MCF 10A (cell line): ENCODE measurements around the gene HSD17B2. TPM values are rescaled to one million over a fixed set of nuclear protein-coding genes. Genes with fewer than 3 reads are reported as not detected.

Experiments
- BruUV-seq: library from RNA; stranded (reverse); fragments of 400-500 nt; replicated peaks from 2 replicates; lab custom pipeline; 2021; lab: Mats Ljungman, UMichigan
- CTCF ChIA-PET: fragments of 300-600 bp; sonication (Branson Sonifier 250); formaldehyde crosslinking; extraction: SDS; loops from one replicate; lab custom pipeline; 2021; ENCODE audit warnings: antibody characterized with exemption, inconsistent platforms; lab: Yijun Ruan, JAX
- POLR2A ChIA-PET: fragments of 300-600, 350-650 bp; sonication (Branson Sonifier 250); formaldehyde crosslinking; extraction: SDS; loops from one replicate; lab custom pipeline; 2020; ENCODE audit warnings: antibody characterized with exemption, inconsistent platforms; lab: Yijun Ruan, JAX
- DNase-seq: peaks from one replicate; pipeline ENCODE4 v3.0.0-alpha.2; 2018; ENCODE audit not compliant: unreplicated experiment
- H3K27ac Mint-ChIP-seq: one replicate; pipeline ENCODE4 v1.8.0; 2022; ENCODE audit warnings: mild to moderate bottlenecking, low read depth, mixed read lengths; ENCODE audit not compliant: unreplicated experiment
- H3K27me3 Mint-ChIP-seq: one replicate; pipeline ENCODE4 v1.8.0; 2022; ENCODE audit warnings: mixed read lengths; ENCODE audit not compliant: insufficient read depth, unreplicated experiment
- H3K36me3 Mint-ChIP-seq: one replicate; pipeline ENCODE4 v1.8.0; 2022; ENCODE audit warnings: mild to moderate bottlenecking, moderate library complexity, mixed read lengths; ENCODE audit not compliant: insufficient read depth, unreplicated experiment
- H3K4me1 Mint-ChIP-seq: one replicate; pipeline ENCODE4 v1.8.0; 2022; ENCODE audit warnings: mixed read lengths; ENCODE audit not compliant: insufficient read depth, unreplicated experiment
- H3K4me3 Mint-ChIP-seq: one replicate; pipeline ENCODE4 v1.8.0; 2022; ENCODE audit warnings: mild to moderate bottlenecking, moderate library complexity, mixed read lengths; ENCODE audit not compliant: unreplicated experiment
- H3K9me3 Mint-ChIP-seq: one replicate; pipeline ENCODE4 v1.8.0; 2022; ENCODE audit warnings: mixed read lengths; ENCODE audit not compliant: unreplicated experiment
- CTCF ChIP-seq: fragments of 200-600 bp; IDR thresholded peaks from one replicate; pipeline ENCODE4 v1.8.0; 2022; ENCODE audit warnings: antibody characterized with exemption, mild to moderate bottlenecking; ENCODE audit not compliant: unreplicated experiment
- intact Hi-C: fragments of 100-400 bp; cut with micrococcal nuclease; formaldehyde crosslinking; loops from 2 replicates; pipeline ENCODE4 v1.14.1; 2022
- total RNA-seq: library from RNA; stranded (reverse); gene quantifications from 2 replicates; pipeline ENCODE4 v1.2.3, GENCODE V29; 2022

Gene HSD17B2
- total RNA-seq, 1 experiment from 2014 or later: 0.93 TPM

- CTCF ChIA-PET: interaction anchor here (0.6 to 0.9 kb wide), 3 partner anchors 11 to 65 kb away, joined by 3 read pairs; no protein-coding TSS in a partner anchor
- Mint-ChIP-seq H3K9me3 (no peaks in the 10 kb centered on the region), H3K27me3 (no peaks in the 10 kb centered on the region), H3K36me3 (no peaks in the 10 kb centered on the region), H3K27ac (peak overlapping the region; percentile 98), H3K4me1 (peaks cover 32% of the 10 kb centered on the region), H3K4me3 (no peak overlapping the region)
- peak; percentile 97 for DNase-seq
- POLR2A ChIA-PET: interaction anchor here (0.7 to 2.2 kb wide), 6 partner anchors 10 to 107 kb away, joined by 3 to 9 read pairs (median 4); partner anchors contain the start of gene MPHOSPH6
- intact Hi-C loops: no loop called here
- no TSS peak for BruUV-seq
- TF ChIP-seq CTCF: no peak
Observed at GRCh38 chr16:82062645-82063058, 27.6 kb downstream of the HSD17B2 start.

- no peaks in the 10 kb centered on the region for H3K27me3 Mint-ChIP-seq
- peak; percentile 70 for DNase-seq
- H3K27ac Mint-ChIP-seq: peak overlapping the region; percentile 98
- no TSS peak for BruUV-seq
- intact Hi-C loops: no loop called here
- CTCF ChIA-PET: interaction anchor here (0.9 kb wide), 1 partner anchor 12 kb away, joined by 3 read pairs; no protein-coding TSS in a partner anchor
- H3K9me3 Mint-ChIP-seq: no peaks in the 10 kb centered on the region
- no peaks in the 10 kb centered on the region for H3K36me3 Mint-ChIP-seq
- H3K4me1 Mint-ChIP-seq: peaks cover 35% of the 10 kb centered on the region
- POLR2A ChIA-PET: interaction anchor here (1.4 kb wide), 1 partner anchor 9 kb away, joined by 5 read pairs; no protein-coding TSS in a partner anchor
- no peak for TF ChIP-seq CTCF
- H3K4me3 Mint-ChIP-seq: no peak overlapping the region
Observed at GRCh38 chr16:82063456-82064082, 28.5 kb downstream of the HSD17B2 start.

GRCh38 chr16:82067042-82067803 lies 32.2 kb downstream of the HSD17B2 start:
- no peak overlapping the region for H3K27ac Mint-ChIP-seq
- H3K27me3 Mint-ChIP-seq: no peaks in the 10 kb centered on the region
- H3K36me3 Mint-ChIP-seq: no peaks in the 10 kb centered on the region
- peaks cover 8% of the 10 kb centered on the region for H3K9me3 Mint-ChIP-seq
- DNase-seq: peak; percentile 47
- intact Hi-C loops: no loop called here
- H3K4me1 Mint-ChIP-seq: peaks cover 53% of the 10 kb centered on the region
- BruUV-seq: no TSS peak
- no peak for TF ChIP-seq CTCF
- POLR2A ChIA-PET: interaction anchor here (0.6 kb wide), 1 partner anchor 57 kb away, joined by 3 read pairs; no protein-coding TSS in a partner anchor
- no peak overlapping the region for H3K4me3 Mint-ChIP-seq
- CTCF ChIA-PET: interaction anchor here (0.6 kb wide), 1 partner anchor 537 kb away, joined by 3 read pairs; no protein-coding TSS in a partner anchor
